Activated CD4-positive, CD25-positive, alpha-beta regulatory T cell treated with anti-CD3 and anti-CD28 coated beads, Interleukin-2, amount 50 U/mL, for 16 hours (primary cell): ENCODE data around the gene UHRF1.
"Not testable (repeated sequence)": the region's sequence is repeated elsewhere in the genome, so short reads cannot be mapped to it uniquely, and the experiment has no call there.

Experiments used
- DNase-seq: peaks from one replicate; pipeline ENCODE4 v3.0.0-alpha.2; 2020; ENCODE audit warnings: low read depth, low spot score

Gene UHRF1

DNA sequence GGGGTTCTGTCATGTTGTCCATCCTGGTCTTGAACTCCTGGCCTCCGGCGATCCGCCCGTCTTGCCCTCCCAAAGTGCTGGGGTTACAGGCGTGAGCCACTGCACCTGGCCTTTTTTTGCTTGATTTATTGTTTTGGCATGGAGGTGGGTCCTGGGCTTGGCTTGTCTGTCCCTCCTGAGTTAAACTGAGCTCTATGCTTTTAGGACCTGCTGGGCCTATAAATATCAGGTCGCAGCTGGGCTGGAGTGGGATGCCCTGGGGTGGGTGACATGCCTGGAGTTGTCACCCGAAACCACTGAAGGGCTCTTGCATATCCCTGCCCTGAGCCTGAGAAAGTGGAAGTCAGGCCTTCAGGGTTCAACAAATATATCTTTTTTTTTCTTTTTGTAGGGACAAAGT lies 12.2 kb upstream of the UHRF1 start:
- DNase-seq = no peak

DNA sequence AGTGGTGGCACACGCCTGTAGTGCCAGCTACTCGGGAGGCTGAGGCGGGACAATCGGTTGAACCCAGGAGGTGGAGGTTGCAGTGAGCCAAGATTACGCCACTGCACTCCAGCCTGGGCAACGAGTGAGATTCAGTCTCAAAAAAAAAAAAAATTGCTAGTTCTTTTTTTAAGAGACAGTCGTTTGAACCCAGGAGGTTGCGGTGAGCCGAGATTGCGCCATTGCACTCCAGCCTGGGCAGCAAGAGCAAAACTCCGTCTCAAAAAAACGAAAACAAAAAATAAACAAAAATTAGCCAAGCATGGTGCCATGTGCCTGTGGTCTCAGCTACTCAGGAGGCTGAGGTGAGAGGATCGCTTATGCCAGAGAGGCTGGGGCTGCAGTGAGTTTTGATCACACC lies 8.4 kb upstream of the UHRF1 start:
- not testable (repeated sequence) for DNase-seq

DNA sequence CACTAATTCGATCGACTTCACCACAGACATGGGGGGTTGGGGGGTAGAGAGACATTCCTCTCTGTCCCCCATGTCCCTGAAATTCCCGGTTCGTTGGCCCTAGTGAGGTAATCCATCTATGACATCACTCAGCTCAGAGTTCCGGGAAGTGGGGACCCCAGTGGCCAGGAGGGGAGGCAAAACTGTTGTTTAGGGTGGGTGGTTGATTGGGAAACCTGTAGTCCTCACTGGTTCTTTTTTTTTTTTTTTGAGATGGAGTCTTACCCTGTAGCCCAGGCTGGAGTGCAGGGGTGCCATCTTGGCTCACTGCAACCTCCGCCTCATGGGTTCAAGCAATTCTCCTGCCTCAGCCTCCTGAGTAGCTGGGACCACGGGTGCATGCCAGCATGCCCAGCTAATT lies 6.5 kb upstream of the UHRF1 start, which contains the start of gene ARRDC5:
TSS of gene ARRDC5 (minus strand) at position 101 of the 400 bp plus-strand sequence. CDS start at position 30, 71 bp downstream.
- no peak for DNase-seq

DNA sequence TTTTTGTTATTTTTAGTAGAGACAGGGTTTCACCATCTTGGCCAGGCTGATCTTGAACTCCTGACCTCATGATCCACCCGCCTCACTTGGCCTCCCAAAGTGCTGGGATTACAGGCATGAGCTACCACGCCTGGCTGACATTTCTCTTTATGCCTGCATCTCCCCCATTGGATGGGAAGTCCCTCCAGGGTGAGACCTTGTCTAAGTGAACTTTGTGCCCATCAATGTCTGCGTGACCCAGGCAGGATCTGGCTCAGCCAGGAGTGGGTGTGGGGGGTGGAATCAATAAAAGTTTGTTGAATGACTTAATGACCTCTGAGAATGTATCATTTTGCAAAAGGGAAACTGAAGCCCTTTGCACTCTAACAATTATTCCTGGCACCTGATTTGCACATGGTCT lies 4.8 kb upstream of the UHRF1 start:
- DNase-seq = no peak

DNA sequence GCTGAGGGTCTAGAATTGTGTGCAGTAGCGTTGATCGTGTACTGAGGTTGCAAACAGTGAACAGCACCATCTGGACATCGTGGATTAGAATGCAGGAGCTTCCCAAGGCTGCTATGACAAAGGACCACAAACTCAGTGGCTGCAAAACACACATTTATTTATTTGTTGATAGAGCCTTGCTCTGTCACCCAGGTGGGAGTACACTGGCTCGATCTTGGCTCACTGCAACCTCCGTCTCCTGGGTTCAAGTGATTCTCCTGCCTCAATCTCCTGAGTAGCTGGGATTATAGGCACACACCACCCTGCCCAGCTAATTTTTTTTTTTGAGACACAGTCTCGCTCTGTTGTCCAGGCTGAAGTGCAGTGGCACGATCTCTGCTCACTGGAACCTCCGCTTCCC lies 2.3 kb upstream of the UHRF1 start:
- DNase-seq = no peak

DNA sequence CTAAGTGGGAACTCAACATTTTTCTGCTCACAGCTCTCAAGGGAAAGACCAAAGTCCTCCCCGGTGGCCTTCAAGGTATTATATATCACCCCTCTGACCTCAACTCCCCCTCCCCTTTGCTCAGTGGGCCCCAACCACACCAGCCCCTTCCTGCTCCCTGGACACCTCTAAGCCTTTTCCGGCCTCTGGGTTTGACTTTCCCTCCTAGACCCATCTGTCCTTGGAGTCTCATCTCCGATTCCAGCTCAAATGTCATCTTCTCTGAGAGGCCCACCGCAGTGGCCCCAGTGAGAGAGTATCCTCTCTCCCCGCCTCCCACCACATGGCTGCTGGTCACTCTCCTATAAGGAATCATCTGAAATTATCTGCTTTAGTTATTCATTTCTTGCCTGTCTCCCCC lies 941 bp upstream of the UHRF1 start:
- no peak for DNase-seq

DNA sequence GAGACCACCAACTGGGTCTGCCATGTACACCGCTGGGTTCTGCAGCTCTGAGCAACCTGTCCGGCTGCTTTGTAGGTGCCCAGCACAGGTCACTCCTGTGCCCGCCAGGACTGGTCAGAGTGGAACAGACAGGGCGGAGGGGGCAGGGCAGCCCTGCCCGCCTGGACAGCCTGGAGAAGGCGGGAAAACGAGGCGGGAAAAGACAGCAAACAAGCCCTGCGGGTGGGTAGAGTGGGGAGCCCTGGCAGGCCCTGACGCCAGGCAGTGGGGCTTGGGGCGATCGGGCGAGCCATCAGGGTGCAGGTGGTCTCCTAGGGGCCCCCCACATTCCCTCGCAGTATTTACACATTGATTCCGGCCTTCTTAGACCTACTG lies 533 bp upstream of the UHRF1 start:
- no peak for DNase-seq

GRCh38 chr19:4909897-4910593 lies 744 bp downstream of the UHRF1 start:
- peak; percentile 84 for DNase-seq

DNA sequence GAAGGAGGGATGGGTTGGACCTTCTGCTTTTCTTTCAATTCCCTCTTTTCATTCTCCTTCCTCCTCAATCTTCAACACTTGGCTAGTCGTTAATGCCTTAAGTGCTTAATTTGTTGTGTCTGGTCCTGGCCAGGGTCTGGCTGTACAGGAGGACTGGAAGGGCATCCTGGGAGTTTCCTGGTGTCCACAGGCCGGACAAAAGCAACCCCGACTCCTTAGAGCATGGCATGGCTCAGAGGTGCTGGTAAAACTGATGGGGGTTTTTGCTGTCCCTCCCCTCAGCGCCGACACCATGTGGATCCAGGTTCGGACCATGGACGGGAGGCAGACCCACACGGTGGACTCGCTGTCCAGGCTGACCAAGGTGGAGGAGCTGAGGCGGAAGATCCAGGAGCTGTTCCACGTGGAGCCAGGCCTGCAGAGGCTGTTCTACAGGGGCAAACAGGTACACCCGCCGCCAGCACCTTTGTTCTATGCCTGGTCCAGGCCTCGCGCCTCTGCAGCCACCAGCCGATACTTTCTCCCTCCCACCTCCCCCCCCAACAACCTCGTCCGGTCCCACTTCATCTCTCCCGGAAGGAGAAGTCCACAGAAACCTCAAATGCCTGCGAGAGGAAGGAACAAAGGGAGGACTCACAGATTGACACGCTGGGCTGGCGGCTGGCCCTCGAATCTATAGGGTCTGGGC lies 1.4 kb downstream of the UHRF1 start:
- DNase-seq = no peak

DNA sequence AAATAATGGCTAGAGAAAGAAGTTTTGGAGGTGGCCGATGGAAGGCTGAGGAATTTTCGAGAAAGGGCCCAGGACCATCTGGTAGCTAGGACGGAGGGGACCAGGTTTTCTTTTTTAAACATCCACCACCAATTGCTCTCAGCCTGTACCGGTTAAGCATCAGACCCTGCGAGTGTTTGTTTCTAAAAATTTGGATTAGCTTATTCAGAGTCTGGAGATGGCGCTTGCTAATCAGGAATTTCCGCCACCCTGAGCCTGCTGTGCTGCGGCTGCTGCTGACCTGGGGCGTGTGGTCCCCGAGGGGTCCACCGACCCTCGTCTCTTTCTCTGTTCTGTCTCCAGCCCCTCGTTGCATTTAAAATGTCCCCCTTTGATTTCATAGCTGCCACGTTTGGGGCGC lies 2.0 kb downstream of the UHRF1 start:
- no peak for DNase-seq

DNA sequence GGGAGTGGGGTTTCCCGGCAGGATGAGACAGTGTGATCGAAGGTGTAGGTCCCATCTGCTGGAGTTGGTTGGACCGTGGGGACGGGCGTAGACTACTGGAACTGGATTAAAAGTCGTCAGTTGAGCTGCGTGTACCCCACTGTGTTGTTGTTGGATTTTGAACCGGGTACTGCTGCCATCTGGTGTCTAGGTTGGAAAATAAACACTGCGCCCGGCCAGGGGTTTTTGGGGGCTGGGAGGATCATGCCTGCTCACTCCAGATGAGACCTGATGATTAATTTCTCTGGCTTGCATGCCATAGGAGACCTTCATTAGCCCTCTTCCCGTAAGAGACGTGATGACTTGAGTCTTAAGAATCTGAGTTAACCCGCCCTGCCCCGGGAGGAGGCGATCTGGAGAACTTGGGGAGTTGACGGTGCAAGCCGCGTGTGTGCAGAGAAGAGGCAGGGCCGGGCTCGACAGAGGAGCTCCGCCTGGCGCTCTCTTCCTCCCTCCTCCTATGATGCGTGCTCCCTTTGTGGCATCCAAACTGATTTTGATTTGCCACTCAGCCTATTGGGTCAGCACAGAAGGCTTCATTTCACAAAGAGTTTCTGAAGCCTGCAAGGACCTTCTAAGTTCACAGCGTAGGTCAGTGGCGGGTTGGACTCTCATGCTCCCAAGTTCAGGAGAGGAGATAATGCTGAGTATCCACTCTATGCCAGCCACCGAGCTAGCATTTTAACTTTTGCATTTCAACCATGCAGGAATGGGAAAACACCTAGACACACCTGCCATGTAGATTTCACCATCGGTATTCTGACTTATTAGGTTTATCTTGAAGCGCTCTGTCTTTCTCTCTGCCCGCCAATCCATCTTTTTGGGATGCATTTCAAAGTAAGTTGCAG lies 2.7 kb downstream of the UHRF1 start:
- DNase-seq = peak; percentile 64

DNA sequence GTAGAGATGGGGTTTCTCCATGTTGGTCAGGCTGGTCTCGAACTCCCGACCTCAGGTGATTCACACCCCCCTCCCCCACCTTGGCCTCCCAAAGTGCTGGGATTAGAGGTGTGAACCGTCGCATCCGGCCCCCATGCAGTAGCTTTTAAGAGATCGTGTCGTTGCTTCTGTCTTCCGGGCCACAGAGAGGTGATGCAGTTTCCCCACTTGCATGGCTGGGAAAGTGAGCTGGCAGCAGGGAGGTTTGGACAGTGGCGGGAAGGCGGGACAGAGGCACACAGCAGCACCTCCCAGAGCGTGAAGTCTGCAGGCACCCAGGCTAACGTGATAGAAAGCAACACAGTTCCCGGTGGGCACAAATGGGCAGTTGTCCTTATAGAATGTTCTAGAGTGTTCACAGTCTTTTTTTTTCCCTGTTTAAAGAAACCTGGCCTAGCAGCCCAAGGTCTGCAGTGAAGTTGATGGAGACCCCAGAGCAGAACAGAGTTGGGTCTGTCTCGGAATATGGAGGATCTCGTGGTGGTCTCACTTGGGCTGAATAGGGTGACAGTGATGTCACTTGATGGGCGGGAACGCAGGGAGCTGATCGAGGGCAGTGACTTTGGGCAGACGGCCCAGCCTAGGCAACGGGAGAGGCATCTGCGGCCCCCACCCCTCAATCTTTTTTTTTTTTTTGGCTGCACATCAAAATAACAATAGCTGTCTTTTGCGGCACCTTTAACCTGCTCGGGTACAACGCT lies 4.9 kb downstream of the UHRF1 start:
- DNase-seq = no peak

DNA sequence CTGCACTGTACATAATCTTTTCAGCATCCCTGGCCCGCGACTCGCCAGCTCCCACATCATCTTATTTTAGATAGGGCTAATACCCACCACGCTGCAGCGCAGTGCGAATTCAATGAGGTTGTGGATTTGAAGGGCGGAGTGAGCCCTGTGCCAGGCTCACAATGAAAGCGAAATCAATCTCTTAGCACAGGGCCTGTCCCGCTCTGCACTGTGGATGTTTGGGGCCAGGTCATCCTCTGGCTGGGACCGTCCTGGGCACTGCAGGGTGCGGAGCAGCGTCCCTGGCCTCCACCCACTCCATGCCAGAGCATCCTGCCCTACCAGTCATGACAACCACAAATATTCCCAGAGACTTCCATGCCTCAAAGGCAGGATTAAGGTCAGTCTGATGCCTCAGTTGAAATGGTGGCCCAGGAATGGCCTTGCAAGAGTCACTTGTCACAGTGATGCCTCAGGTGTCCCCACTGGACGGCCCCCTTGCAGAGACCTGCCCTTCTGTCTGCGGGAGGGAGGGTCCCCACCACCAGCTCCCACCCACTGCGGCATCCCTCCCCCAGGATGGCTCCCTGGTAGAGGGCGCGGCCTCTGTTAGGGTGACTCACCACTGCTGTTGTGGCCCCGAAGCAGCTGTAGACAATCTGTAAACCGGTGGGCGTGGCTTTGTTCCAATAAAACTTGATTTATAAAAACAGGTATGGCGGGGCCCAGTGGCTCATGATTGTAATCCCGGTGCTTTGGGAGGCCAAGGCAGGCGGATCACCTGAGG lies 5.6 kb downstream of the UHRF1 start:
- peak; percentile 53 for DNase-seq

- DNase-seq = no peak
These were observed 7.2 kb downstream of the UHRF1 start for GRCh38 chr19:4916292-4917082.

DNA sequence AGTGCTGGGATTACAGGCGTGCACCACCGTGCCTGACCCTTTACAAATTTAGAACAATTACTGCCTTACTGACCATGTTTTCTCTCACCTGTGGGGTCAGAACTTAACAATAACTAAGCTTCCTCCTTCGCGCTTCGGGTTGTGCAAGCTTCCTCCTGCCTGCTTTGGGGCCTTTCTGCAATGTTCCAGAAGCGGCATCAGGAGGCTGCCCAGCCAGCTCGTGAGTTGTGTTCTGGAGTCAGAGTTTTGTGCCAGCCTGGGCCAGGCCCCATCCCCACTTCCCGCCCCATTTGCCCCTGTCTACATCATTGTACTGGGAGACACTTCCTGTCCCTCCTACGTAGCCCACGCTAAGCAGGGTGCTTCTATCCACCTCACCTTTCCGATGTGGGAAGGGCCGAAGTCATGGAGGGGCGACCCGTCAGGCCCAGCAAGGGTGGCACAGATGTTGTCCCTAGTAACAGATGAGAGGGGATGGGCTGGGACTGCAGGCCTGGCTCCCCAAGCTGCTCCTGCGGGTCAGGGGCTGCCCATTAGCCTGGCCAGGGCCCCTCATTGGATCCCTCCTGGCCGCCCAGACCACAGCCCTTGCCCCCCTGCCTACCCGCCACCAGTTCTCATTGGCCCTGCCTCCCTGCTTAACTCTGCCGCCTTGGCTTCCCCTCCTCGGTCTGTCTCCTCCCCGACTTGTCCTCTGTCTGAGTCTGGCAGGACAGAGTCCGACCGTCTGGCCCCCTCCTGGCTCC lies 13.4 kb downstream of the UHRF1 start:
- DNase-seq = no peak

GRCh38 chr19:4923276-4923747 lies 14.0 kb downstream of the UHRF1 start:
- no peak for DNase-seq

GRCh38 chr19:4929186-4929585 lies 19.9 kb downstream of the UHRF1 start:
- no peak for DNase-seq

- no peak for DNase-seq
These were observed 21.4 kb downstream of the UHRF1 start for GRCh38 chr19:4930664-4931063.

- DNase-seq = no peak
These were observed 23.4 kb downstream of the UHRF1 start for GRCh38 chr19:4932711-4933110.
